HG03354 (cell line): Measurements from ENCODE around the gene KDM5B.
"Not testable (repeated sequence)": the region's sequence is repeated elsewhere in the genome, so short reads cannot be mapped to it uniquely, and the experiment has no call there.

Experiments
- ATAC-seq: cut with Tn5 transposase; IDR thresholded peaks from one replicate; pipeline ENCODE4 v1.9.1; 2021; ENCODE audit warnings: mild to moderate bottlenecking; ENCODE audit not compliant: unreplicated experiment, poor library complexity, severe bottlenecking

Gene KDM5B

GRCh38 chr1:202807926-202808757, at the start of gene KDM5B:
Gene KDM5B, minus strand, starts transcription at chr1:202808421. Its CDS starts 116 bp downstream, at chr1:202808305.
- ATAC-seq, result no peak

- no peak for ATAC-seq
Observed at GRCh38 chr1:202857136-202857610, 49.0 kb upstream of the KDM5B start.

- ATAC-seq, result no peak
Observed at GRCh38 chr1:202856014-202856413, 47.8 kb upstream of the KDM5B start.

- ATAC-seq, result no peak
Observed at GRCh38 chr1:202854787-202855186, 46.6 kb upstream of the KDM5B start.

GRCh38 chr1:202852163-202852904, 44.1 kb upstream of the KDM5B start:
- no peak for ATAC-seq

- ATAC-seq, result no peak
Observed at GRCh38 chr1:202850593-202851362, 42.6 kb upstream of the KDM5B start.

- no peak for ATAC-seq
Observed at GRCh38 chr1:202848191-202848542, 39.9 kb upstream of the KDM5B start.

- ATAC-seq, result no peak
Observed at GRCh38 chr1:202844935-202845334, 36.7 kb upstream of the KDM5B start.

GRCh38 chr1:202844259-202844658, 36.0 kb upstream of the KDM5B start:
- ATAC-seq, result no peak

- no peak for ATAC-seq
Observed at GRCh38 chr1:202843081-202843480, 34.9 kb upstream of the KDM5B start.

- ATAC-seq, result no peak
Observed at GRCh38 chr1:202837746-202838262, 29.6 kb upstream of the KDM5B start.

- ATAC-seq, result no peak
Observed at GRCh38 chr1:202836623-202837403, 28.6 kb upstream of the KDM5B start.

GRCh38 chr1:202835548-202836072, 27.4 kb upstream of the KDM5B start:
- ATAC-seq, result no peak

GRCh38 chr1:202834771-202835547, 26.7 kb upstream of the KDM5B start:
- no peak for ATAC-seq

GRCh38 chr1:202831906-202832305, 23.7 kb upstream of the KDM5B start:
- ATAC-seq, result no peak

GRCh38 chr1:202829223-202829622, 21.0 kb upstream of the KDM5B start:
- ATAC-seq, result not testable (repeated sequence)

GRCh38 chr1:202825748-202826147, 17.5 kb upstream of the KDM5B start:
- no peak for ATAC-seq

GRCh38 chr1:202821467-202821866, 13.2 kb upstream of the KDM5B start:
- no peak for ATAC-seq
